Measurements from ENCODE around the gene FAM118B. TPM values are rescaled to one million over a fixed set of nuclear protein-coding genes. Genes with fewer than 3 reads are reported as not detected.

Gene FAM118B
- total RNA-seq, 3 donors from 2014 or later = 14.4 to 19.0 (median 18.7) TPM

DNA sequence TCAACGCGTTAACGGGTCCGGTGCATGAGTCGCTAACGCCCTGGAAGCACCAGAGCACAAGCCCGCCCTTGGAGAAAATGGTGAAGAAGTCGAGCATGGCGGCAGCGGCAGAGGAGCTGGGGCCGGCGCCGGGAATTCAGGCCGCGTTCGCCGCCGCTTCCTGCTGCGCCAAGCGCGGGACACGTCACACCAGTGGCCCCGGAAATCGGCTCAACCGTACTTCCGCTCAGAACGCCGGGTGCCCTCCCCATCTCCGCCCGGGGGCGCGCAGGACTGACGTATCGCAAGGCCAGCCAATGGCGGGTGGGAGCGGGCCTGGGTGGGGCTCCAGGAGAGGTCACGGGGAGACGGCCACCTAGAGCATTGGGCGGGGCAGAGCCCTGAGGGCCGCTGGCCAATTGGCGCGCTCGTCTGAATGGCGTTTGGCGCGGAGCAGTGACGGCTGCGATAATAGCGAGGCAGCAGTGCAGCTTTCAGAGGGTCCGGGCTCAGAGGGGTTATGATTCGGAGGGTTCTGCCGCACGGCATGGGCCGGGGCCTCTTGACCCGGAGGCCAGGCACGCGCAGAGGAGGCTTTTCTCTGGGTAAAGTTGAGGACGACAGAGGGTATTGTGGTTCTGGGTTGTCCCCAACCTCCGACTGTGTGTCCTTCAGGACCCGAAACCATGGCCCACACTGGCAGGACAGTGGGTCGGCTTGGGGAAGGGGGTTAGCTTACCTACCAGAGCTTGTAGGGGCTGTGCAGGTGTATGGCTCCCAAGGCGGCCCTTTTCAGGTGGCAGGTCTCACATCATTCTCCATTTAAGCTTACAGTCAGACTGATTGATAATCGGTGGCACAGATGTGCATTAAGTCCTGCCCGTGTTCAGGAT lies 57.4 kb downstream of the FAM118B start, which contains the start of the genes FOXRED1 and SRPRA:
FOXRED1 (plus strand) TSS at position 447 of the 872 bp plus-strand sequence; CDS start at position 500, 53 bp downstream.
SRPRA (minus strand) TSS at position 188 of the 872 bp plus-strand sequence; CDS start at position 97, 91 bp downstream.
- H3K9me3 ChIP-seq = no peaks in the 10 kb centered on the region
- no peaks in the 10 kb centered on the region for H3K27me3 ChIP-seq
- peak; percentile 76 for TF ChIP-seq POLR2A (IDR thresholded peaks at IDR 0.05)
- peak; percentile 92 to 95 (median 95) for TF ChIP-seq POLR2AphosphoS5 (IDR thresholded peaks at IDR 0.05)
- TF ChIP-seq, protein P1, sequence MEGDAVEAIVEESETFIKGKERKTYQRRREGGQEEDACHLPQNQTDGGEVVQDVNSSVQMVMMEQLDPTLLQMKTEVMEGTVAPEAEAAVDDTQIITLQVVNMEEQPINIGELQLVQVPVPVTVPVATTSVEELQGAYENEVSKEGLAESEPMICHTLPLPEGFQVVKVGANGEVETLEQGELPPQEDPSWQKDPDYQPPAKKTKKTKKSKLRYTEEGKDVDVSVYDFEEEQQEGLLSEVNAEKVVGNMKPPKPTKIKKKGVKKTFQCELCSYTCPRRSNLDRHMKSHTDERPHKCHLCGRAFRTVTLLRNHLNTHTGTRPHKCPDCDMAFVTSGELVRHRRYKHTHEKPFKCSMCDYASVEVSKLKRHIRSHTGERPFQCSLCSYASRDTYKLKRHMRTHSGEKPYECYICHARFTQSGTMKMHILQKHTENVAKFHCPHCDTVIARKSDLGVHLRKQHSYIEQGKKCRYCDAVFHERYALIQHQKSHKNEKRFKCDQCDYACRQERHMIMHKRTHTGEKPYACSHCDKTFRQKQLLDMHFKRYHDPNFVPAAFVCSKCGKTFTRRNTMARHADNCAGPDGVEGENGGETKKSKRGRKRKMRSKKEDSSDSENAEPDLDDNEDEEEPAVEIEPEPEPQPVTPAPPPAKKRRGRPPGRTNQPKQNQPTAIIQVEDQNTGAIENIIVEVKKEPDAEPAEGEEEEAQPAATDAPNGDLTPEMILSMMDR (IDR thresholded peaks at IDR 0.05) = no peak
- H3K27ac ChIP-seq = peak within 1 kb of the TSS; percentile 92
- peak within 1 kb of the TSS; percentile 86 to 89 (median 89) for H3K4me3 ChIP-seq
- H3K36me3 ChIP-seq = peaks cover 7% of the 10 kb centered on the region
- H3K4me1 ChIP-seq = no peaks in the 10 kb centered on the region
- intact Hi-C loops (cut with DNase I; ENCODE audit: low total_unique reads) = loop anchor here (1.0 kb wide), 1 partner anchor 40 kb away; no protein-coding TSS in a partner anchor
- DNase-seq (ENCODE audit: low spot score in 2 of 2) = peak; percentile 100

DNA sequence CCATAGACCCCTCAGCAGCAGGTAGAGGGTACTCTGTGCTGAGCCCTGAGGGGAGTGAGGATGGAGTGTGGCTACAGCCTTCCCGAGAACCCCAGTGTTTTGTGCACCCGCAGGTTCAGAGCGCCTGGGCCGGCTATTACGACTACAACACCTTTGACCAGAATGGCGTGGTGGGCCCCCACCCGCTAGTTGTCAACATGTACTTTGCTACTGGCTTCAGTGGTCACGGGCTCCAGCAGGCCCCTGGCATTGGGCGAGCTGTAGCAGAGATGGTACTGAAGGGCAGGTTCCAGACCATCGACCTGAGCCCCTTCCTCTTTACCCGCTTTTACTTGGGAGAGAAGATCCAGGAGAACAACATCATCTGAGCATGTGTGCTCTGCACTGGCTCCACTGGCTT lies 65.7 kb downstream of the FAM118B start:
- TF ChIP-seq POLR2A (IDR thresholded peaks at IDR 0.05) (no peak), POLR2AphosphoS5 (IDR thresholded peaks at IDR 0.05) (no peak)
- TF ChIP-seq, protein P1 (IDR thresholded peaks at IDR 0.05) = no peak
- Histone ChIP-seq H3K27ac (no peak overlapping the region), H3K36me3 (no peaks in the 10 kb centered on the region), H3K4me3 (no peak overlapping the region), H3K4me1 (no peaks in the 10 kb centered on the region), H3K27me3 (no peaks in the 10 kb centered on the region), H3K9me3 (no peaks in the 10 kb centered on the region)
- DNase-seq (ENCODE audit: low spot score in 2 of 2) = no peak
- intact Hi-C loops (cut with DNase I; ENCODE audit: low total_unique reads) = no loop called here

DNA sequence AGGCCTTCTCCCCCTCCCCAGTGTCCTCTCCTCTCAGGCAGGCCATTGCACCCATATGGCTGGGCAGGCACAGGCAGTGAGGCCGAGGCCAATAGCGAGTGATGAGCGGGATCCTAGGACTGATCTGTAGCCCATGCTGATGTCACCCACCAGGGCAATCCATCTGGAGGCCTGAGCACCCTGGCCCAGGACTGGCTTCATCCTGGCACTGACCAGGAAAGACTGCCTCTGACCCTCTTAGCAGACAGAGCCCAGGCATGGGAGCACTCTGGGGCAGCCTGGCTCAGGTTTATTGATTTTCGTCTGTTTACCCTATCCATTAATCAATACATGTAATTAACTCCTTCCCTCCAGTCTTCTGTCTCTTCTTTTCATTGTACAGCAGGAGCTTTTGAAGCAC lies 66.2 kb downstream of the FAM118B start:
- DNase-seq (ENCODE audit: low spot score in 2 of 2) = no peak
- TF ChIP-seq POLR2AphosphoS5 (IDR thresholded peaks at IDR 0.05) (no peak), POLR2A (IDR thresholded peaks at IDR 0.05) (no peak)
- TF ChIP-seq, protein P1 (IDR thresholded peaks at IDR 0.05) = no peak
- Histone ChIP-seq H3K27me3 (no peaks in the 10 kb centered on the region), H3K9me3 (no peaks in the 10 kb centered on the region), H3K27ac (no peak overlapping the region), H3K36me3 (no peaks in the 10 kb centered on the region), H3K4me1 (no peaks in the 10 kb centered on the region), H3K4me3 (no peak overlapping the region)
- intact Hi-C loops (cut with DNase I; ENCODE audit: low total_unique reads) = no loop called here

DNA sequence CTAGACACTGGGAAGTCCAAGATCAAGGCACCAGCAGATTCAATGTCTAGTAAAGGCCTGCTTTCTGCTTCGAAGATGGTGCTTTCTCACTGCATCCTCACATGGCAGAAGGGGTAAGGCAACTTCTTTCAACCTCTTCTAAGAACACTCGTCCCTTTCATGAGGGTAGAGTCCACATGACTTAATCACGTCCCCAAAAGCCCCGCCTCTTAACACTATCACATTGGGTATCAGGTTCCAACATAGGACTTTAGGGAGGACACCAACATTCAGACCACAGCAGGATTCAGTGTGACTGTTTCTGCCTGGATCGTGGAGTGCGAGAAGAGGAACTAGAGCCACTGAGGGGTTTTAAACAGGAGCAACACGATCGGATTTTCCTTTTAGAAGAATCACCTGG lies 67.6 kb downstream of the FAM118B start:
- Histone ChIP-seq H3K4me1 (no peaks in the 10 kb centered on the region), H3K9me3 (no peaks in the 10 kb centered on the region), H3K36me3 (no peaks in the 10 kb centered on the region), H3K4me3 (no peak overlapping the region), H3K27ac (no peak overlapping the region), H3K27me3 (no peaks in the 10 kb centered on the region)
- intact Hi-C loops (cut with DNase I; ENCODE audit: low total_unique reads) = no loop called here
- no peak for TF ChIP-seq POLR2AphosphoS5 (IDR thresholded peaks at IDR 0.05)
- TF ChIP-seq, protein P1 (IDR thresholded peaks at IDR 0.05) = no peak
- TF ChIP-seq POLR2A (IDR thresholded peaks at IDR 0.05) = no peak
- no peak for DNase-seq (ENCODE audit: low spot score in 2 of 2)

DNA sequence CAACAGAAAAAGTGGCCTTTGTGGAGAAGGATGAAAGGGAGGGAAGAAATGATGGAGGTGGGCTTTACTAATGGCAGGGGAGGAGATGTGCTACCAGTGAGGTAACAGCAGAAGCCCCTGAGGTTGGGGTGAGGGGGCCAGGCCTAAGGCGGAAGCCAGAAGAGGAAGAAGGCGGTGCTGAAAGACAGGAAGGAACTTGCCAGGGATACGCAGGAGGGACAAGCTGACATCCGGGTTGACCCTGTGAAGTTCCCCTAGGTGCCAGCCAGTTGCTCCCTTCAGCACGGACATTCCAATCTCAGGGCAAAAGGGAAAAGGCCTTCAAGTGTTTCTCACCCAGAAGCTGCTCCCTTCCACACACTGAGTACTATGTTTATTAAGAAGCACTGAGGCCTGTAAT lies 69.0 kb downstream of the FAM118B start:
- no peak for DNase-seq (ENCODE audit: low spot score in 2 of 2)
- intact Hi-C loops (cut with DNase I; ENCODE audit: low total_unique reads) = no loop called here

More for the DNA sequence above, 69.0 kb downstream of the FAM118B start:
- H3K27ac ChIP-seq = no peak overlapping the region
- H3K27me3 ChIP-seq = no peaks in the 10 kb centered on the region
- no peaks in the 10 kb centered on the region for H3K9me3 ChIP-seq
- TF ChIP-seq, protein P1 (IDR thresholded peaks at IDR 0.05) = no peak
- no peak for TF ChIP-seq POLR2A (IDR thresholded peaks at IDR 0.05)
- no peak for TF ChIP-seq POLR2AphosphoS5 (IDR thresholded peaks at IDR 0.05)
- H3K36me3 ChIP-seq = no peaks in the 10 kb centered on the region
- no peak overlapping the region for H3K4me3 ChIP-seq
- no peaks in the 10 kb centered on the region for H3K4me1 ChIP-seq
